GM12878 (cell line): Measurements from ENCODE around the gene BTNL9. TPM values are rescaled to one million over a fixed set of nuclear protein-coding genes. Genes with fewer than 3 reads are reported as not detected.

Experiments used
- ATAC-seq: fragments of 200-7000 bp; cut with Tn5 transposase; 3 replicates; pipeline ENCODE4 v1.9.1; 2020; ENCODE audit warnings: mild to moderate bottlenecking, moderate library complexity
- BruUV-seq: library from RNA; stranded (reverse); fragments of 400-500 nt; replicated peaks from 2 replicates; lab custom pipeline; 2021; lab: Mats Ljungman, UMichigan
- CTCF ChIA-PET: fragments of 300-600 bp; sonication (Branson Sonifier 250); formaldehyde crosslinking; extraction: SDS; loops from one replicate; lab custom pipeline; 2021; ENCODE audit warnings: inconsistent platforms; lab: Yijun Ruan, JAX
- POLR2A ChIA-PET: fragments of 350-600 bp; formaldehyde crosslinking; extraction: SDS; loops from one replicate; lab custom pipeline; 2021; ENCODE audit warnings: inconsistent platforms; lab: Charles Lee
- RAD21 ChIA-PET: fragments of 300-600 bp; sonication (Branson Sonifier 250); formaldehyde crosslinking; loops from one replicate; lab custom pipeline; 2023; ENCODE audit warnings: antibody characterized with exemption; ENCODE audit not compliant: unreplicated experiment; lab: Charles Lee
- SMC1A ChIA-PET: fragments of 300-600 bp; sonication (Branson Sonifier 250); formaldehyde crosslinking; loops from one replicate; lab custom pipeline; 2023; ENCODE audit not compliant: unreplicated experiment, uncharacterized antibody; lab: Charles Lee
- DNase-seq: peaks from one replicate; pipeline ENCODE4 v3.0.0-alpha.2; 2011; ENCODE audit warnings: low read depth, low spot score
- FAIRE-seq: peaks from 3 replicates; lab custom pipeline; 2011; peaks lifted over from hg19 to GRCh38; lab: Jason Lieb, UNC
- H2AFZ ChIP-seq: 2 replicates; pipeline ENCODE4 v1.6.0; 2011; ENCODE audit warnings: low read depth, low read length, control low read depth; ENCODE audit not compliant: control insufficient read depth
- H3K27ac ChIP-seq: 2 replicates; pipeline ENCODE4 v1.5.1; 2011; ENCODE audit warnings: control low read depth; ENCODE audit not compliant: control insufficient read depth, insufficient read depth
- H3K27me3 ChIP-seq, 2 experiments: replicated peaks in 1 of 2; 2 replicates each; pipeline versions ENCODE4 v1.6.0 to v1.6.1; 2011; ENCODE audit warnings: low read length in 1 of 2; ENCODE audit not compliant: control insufficient read depth in 2 of 2, insufficient read depth in 2 of 2
- H3K36me3 ChIP-seq, 2 experiments: 2 replicates each; pipeline ENCODE4 v1.5.1; 2011; ENCODE audit warnings: low read length in 1 of 2; ENCODE audit not compliant: control insufficient read depth in 2 of 2, insufficient read depth in 2 of 2
- H3K4me1 ChIP-seq: 2 replicates; pipeline ENCODE4 v1.6.1; 2011; ENCODE audit warnings: mild to moderate bottlenecking, low read length, moderate library complexity, mixed read lengths; ENCODE audit not compliant: control insufficient read depth, insufficient read depth
- H3K4me2 ChIP-seq: 2 replicates; pipeline ENCODE4 v1.6.0; 2011; ENCODE audit warnings: control low read depth; ENCODE audit not compliant: control insufficient read depth, insufficient read depth
- H3K4me3 ChIP-seq: fragments of 200-600 bp; sonication (generic); 2 replicates; pipeline ENCODE4 v1.5.1; 2016
- H3K79me2 ChIP-seq: 2 replicates; pipeline ENCODE4 v1.6.0; 2011; ENCODE audit warnings: low read length; ENCODE audit not compliant: control insufficient read depth, insufficient read depth
- H3K9ac ChIP-seq: 2 replicates; pipeline ENCODE4 v1.8.0; 2011; ENCODE audit warnings: low read length, control low read depth, mixed read lengths; ENCODE audit not compliant: control insufficient read depth, insufficient read depth
- H3K9me3 ChIP-seq: replicated peaks from 3 replicates; pipeline ENCODE4 v1.5.1; 2011; ENCODE audit warnings: mild to moderate bottlenecking, low read length; ENCODE audit not compliant: control insufficient read depth, insufficient read depth
- H4K20me1 ChIP-seq: 2 replicates; pipeline ENCODE4 v1.6.0; 2011; ENCODE audit not compliant: control insufficient read depth, insufficient read depth
- KAT2A ChIP-seq: conservative IDR thresholded peaks from 2 replicates; pipeline ENCODE4 v1.6.1; 2011; ENCODE audit warnings: low read depth, low read length; ENCODE audit not compliant: control insufficient read depth
- MEF2A ChIP-seq: IDR thresholded peaks from 2 replicates; pipeline ENCODE4 v1.6.1; 2011; ENCODE audit warnings: low read depth, mild to moderate bottlenecking, low read length, moderate library complexity; ENCODE audit not compliant: insufficient read depth
- ZBED1 ChIP-seq: IDR thresholded peaks from 2 replicates; pipeline ENCODE4 v1.6.1; 2016; ENCODE audit warnings: borderline replicate concordance
- WGBS: methylation state at CpG from one replicate; pipeline ENCODE4 v1.1.6; 2016; ENCODE audit warnings: low lambda C conversion rate; ENCODE audit not compliant: insufficient replicate concordance, insufficient coverage; ENCODE audit errors: missing lambda C conversion rate; 5-methylcytosine and 5-hydroxymethylcytosine counted together
- in situ Hi-C: fragments of 300-500 bp; cut with MboI; formaldehyde crosslinking; loops from 9 replicates; pipeline ENCODE4 v1.14.3; 2018; ENCODE audit warnings: mixed read lengths
- intact Hi-C: fragments of 100-400 bp; cut with micrococcal nuclease; formaldehyde crosslinking; loops from one replicate; pipeline ENCODE4 v1.14.2; 2022; ENCODE audit not compliant: unreplicated experiment
- polyA plus RNA-seq, 11 experiments: library from polyadenylated mRNA; depleted of rRNA in 4 of 11; unstranded in 6 of 11; stranded (reverse) in 5 of 11; fragments of >200 nt; fragmentation: Nextera tagmentation in 4 of 11; fragmentation: Illumina TruSeq in 1 of 11; extraction: Ambion mirVana in 4 of 11; extraction: Trizol in 1 of 11; gene quantifications; 1 replicate in 1 of 11; 2 replicates in 10 of 11; pipeline versions ENCODE4 v1.2.1 to v1.2.3, GENCODE V29; 2011 to 2016; ENCODE audit warnings: inconsistent platforms in 2 of 11, missing spikeins in 2 of 11, low read depth in 1 of 11
- total RNA-seq, 4 experiments: library from RNA; depleted of rRNA in 3 of 4; stranded (reverse); fragments of >200 nt in 3 of 4; fragmentation: Illumina TruSeq in 1 of 4; extraction: Trizol in 1 of 4; gene quantifications; 2 replicates each; pipeline versions ENCODE4 v1.2.1 to v1.2.3, GENCODE V29; 2013 to 2021
- TF ChIP-seq, protein P1 (sequence below): IDR thresholded peaks from 2 replicates; pipeline ENCODE4 v1.6.1; 2012; ENCODE audit warnings: low read depth, low read length, improper control_type of control experiment
- TF ChIP-seq, protein P2 (sequence below): IDR thresholded peaks from 2 replicates; pipeline ENCODE4 v1.6.1; 2012; ENCODE audit warnings: low read length, inconsistent platforms
- TF ChIP-seq, protein P3 (sequence below): fragments of 450-650 bp; IDR thresholded peaks from 2 replicates; pipeline ENCODE4 v1.6.1; 2017; ENCODE audit warnings: mild to moderate bottlenecking, moderate library complexity
- TF ChIP-seq, protein P4 (sequence below): fragments of 450-650 bp; IDR thresholded peaks from 2 replicates; pipeline ENCODE4 v1.6.1; 2016; ENCODE audit warnings: mild to moderate bottlenecking

The BTNL9 gene
- total and polyA plus RNA-seq, 10 of the 15 experiments (the other 5 are each of a cell fraction or from before 2014, with no cell fraction given): 0.01 to 16.5 (median 0.06) TPM; not detected in 5

DNA sequence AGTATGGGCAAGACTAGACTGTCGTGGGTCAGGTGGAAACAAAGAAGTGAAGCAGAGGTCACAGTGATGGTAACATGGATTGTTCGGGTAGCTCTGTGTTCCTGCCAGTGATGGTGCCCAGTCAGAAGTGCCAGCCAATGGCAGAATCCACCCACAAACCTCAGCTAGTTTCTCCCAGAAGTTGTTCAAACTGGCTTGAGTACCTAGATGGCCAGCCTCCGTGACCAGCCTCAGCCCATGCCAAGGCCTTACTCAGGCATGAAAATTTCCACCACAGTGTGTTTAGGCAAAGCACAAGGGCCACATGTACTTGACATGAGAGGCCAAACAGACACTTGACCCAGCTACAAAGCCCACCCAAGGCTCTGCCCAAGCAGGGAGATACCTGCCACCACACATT is 19.4 kb upstream of the BTNL9 start:
- no peaks in the 10 kb centered on the region for H3K79me2 ChIP-seq
- no peaks in the 10 kb centered on the region for H3K4me1 ChIP-seq
- H3K9me3 ChIP-seq: no peaks in the 10 kb centered on the region; the same call in 1 of the 3 replicates
- H3K36me3 ChIP-seq: no peaks in the 10 kb centered on the region
- no peak overlapping the region for H3K4me3 ChIP-seq
- SMC1A ChIA-PET: no interaction called here
- H4K20me1 ChIP-seq: no peaks in the 10 kb centered on the region
- CTCF ChIA-PET: interaction anchor here (0.5 kb wide), 1 partner anchor 212 kb away, joined by 3 read pairs; no protein-coding TSS in a partner anchor
- in situ Hi-C loops (no loop called here), intact Hi-C loops (no loop called here)
- TF ChIP-seq, protein P1, sequence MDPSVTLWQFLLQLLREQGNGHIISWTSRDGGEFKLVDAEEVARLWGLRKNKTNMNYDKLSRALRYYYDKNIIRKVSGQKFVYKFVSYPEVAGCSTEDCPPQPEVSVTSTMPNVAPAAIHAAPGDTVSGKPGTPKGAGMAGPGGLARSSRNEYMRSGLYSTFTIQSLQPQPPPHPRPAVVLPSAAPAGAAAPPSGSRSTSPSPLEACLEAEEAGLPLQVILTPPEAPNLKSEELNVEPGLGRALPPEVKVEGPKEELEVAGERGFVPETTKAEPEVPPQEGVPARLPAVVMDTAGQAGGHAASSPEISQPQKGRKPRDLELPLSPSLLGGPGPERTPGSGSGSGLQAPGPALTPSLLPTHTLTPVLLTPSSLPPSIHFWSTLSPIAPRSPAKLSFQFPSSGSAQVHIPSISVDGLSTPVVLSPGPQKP: no peak
- FAIRE-seq: no peak
- no peak overlapping the region for H3K27ac ChIP-seq
- no peaks in the 10 kb centered on the region for H3K27me3 ChIP-seq
- no peak overlapping the region for H2AFZ ChIP-seq
- POLR2A ChIA-PET: no interaction called here
- no peak for DNase-seq
- RAD21 ChIA-PET: interaction anchor here (0.8 kb wide), 1 partner anchor 130 kb away, joined by 3 read pairs; no protein-coding TSS in a partner anchor
- H3K9ac ChIP-seq: no peak overlapping the region
- 16% methylated on average over 3 of the region's 3 CpGs for WGBS
- no TSS peak for BruUV-seq
- ATAC-seq: no peak
- H3K4me2 ChIP-seq: no peak overlapping the region

DNA sequence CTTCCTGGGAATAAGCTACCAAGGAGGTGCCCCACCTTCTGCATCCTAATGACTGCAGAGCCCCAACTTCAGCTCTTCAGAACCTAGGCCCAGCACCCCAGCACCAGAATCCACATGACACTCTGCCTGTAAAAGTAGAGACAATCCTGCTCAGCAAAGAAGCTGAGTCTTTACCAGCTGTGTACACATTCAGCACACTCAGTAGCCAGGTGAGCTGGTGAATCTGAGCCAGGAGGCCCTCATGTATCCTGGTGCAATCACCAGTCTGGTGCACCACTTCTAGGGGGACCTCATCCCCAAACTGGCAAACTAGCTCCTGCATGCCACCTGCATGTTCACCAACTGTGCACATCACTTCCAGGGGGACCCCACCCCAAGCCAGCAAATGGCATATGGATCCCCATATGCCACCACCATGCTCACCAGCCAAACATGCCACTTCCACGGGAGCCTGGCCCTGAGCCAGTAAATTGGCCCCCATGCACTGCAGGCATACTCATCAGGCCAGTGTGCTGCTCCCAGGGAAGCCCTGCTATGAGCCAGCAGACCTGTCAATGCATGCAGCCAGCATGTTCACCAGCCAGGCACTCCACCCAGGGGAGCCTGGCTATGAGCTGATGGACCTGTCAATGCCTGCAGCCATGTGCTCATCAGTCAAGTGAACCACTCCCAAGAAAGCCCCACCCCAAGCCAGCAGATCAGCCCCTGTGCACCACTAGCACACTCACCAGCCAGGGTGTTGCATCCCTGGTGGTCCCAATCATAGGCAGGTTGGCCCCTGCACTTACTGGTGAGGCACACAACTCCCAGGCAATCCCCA is 15.6 kb upstream of the BTNL9 start:
- Histone ChIP-seq H3K4me2 (no peak overlapping the region), H4K20me1 (no peaks in the 10 kb centered on the region), H3K9ac (no peak overlapping the region), H3K27ac (no peak overlapping the region), H2AFZ (no peak overlapping the region), H3K79me2 (no peaks in the 10 kb centered on the region), H3K9me3 (no peaks in the 10 kb centered on the region; the same call in 1 of the 3 replicates), H3K36me3 (no peaks in the 10 kb centered on the region), H3K4me3 (no peak overlapping the region), H3K27me3 (no peaks in the 10 kb centered on the region), H3K4me1 (no peaks in the 10 kb centered on the region)
- CTCF ChIA-PET: no interaction called here
- no peak for DNase-seq
- in situ Hi-C loops (no loop called here), intact Hi-C loops (no loop called here)
- POLR2A ChIA-PET: no interaction called here
- 0% methylated on average over 1 of the region's 1 CpG for WGBS
- SMC1A ChIA-PET: interaction anchor here (1.7 kb wide), 1 partner anchor 29 kb away, joined by 5 read pairs; no protein-coding TSS in a partner anchor
- no peak for FAIRE-seq
- BruUV-seq: no TSS peak
- no peak for ATAC-seq
- RAD21 ChIA-PET: no interaction called here
- no peak for TF ChIP-seq KAT2A
- TF ChIP-seq ZBED1: no peak
- TF ChIP-seq, protein P2, sequence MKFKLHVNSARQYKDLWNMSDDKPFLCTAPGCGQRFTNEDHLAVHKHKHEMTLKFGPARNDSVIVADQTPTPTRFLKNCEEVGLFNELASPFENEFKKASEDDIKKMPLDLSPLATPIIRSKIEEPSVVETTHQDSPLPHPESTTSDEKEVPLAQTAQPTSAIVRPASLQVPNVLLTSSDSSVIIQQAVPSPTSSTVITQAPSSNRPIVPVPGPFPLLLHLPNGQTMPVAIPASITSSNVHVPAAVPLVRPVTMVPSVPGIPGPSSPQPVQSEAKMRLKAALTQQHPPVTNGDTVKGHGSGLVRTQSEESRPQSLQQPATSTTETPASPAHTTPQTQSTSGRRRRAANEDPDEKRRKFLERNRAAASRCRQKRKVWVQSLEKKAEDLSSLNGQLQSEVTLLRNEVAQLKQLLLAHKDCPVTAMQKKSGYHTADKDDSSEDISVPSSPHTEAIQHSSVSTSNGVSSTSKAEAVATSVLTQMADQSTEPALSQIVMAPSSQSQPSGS: no peak
- no peak for TF ChIP-seq MEF2A
- TF ChIP-seq, protein P3, sequence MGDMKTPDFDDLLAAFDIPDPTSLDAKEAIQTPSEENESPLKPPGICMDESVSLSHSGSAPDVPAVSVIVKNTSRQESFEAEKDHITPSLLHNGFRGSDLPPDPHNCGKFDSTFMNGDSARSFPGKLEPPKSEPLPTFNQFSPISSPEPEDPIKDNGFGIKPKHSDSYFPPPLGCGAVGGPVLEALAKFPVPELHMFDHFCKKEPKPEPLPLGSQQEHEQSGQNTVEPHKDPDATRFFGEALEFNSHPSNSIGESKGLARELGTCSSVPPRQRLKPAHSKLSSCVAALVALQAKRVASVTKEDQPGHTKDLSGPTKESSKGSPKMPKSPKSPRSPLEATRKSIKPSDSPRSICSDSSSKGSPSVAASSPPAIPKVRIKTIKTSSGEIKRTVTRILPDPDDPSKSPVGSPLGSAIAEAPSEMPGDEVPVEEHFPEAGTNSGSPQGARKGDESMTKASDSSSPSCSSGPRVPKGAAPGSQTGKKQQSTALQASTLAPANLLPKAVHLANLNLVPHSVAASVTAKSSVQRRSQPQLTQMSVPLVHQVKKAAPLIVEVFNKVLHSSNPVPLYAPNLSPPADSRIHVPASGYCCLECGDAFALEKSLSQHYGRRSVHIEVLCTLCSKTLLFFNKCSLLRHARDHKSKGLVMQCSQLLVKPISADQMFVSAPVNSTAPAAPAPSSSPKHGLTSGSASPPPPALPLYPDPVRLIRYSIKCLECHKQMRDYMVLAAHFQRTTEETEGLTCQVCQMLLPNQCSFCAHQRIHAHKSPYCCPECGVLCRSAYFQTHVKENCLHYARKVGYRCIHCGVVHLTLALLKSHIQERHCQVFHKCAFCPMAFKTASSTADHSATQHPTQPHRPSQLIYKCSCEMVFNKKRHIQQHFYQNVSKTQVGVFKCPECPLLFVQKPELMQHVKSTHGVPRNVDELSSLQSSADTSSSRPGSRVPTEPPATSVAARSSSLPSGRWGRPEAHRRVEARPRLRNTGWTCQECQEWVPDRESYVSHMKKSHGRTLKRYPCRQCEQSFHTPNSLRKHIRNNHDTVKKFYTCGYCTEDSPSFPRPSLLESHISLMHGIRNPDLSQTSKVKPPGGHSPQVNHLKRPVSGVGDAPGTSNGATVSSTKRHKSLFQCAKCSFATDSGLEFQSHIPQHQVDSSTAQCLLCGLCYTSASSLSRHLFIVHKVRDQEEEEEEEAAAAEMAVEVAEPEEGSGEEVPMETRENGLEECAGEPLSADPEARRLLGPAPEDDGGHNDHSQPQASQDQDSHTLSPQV: no peak
- TF ChIP-seq, protein P4, sequence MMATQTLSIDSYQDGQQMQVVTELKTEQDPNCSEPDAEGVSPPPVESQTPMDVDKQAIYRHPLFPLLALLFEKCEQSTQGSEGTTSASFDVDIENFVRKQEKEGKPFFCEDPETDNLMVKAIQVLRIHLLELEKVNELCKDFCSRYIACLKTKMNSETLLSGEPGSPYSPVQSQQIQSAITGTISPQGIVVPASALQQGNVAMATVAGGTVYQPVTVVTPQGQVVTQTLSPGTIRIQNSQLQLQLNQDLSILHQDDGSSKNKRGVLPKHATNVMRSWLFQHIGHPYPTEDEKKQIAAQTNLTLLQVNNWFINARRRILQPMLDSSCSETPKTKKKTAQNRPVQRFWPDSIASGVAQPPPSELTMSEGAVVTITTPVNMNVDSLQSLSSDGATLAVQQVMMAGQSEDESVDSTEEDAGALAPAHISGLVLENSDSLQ: no peak
